GM18526 (cell line): ENCODE data around the gene PI16.

Experiments
- POLR2A ChIP-seq: IDR thresholded peaks from 3 replicates; pipeline ENCODE4 v1.6.1; 2011; ENCODE audit not compliant: insufficient read length; ENCODE audit errors: extremely low read depth

The PI16 gene

DNA sequence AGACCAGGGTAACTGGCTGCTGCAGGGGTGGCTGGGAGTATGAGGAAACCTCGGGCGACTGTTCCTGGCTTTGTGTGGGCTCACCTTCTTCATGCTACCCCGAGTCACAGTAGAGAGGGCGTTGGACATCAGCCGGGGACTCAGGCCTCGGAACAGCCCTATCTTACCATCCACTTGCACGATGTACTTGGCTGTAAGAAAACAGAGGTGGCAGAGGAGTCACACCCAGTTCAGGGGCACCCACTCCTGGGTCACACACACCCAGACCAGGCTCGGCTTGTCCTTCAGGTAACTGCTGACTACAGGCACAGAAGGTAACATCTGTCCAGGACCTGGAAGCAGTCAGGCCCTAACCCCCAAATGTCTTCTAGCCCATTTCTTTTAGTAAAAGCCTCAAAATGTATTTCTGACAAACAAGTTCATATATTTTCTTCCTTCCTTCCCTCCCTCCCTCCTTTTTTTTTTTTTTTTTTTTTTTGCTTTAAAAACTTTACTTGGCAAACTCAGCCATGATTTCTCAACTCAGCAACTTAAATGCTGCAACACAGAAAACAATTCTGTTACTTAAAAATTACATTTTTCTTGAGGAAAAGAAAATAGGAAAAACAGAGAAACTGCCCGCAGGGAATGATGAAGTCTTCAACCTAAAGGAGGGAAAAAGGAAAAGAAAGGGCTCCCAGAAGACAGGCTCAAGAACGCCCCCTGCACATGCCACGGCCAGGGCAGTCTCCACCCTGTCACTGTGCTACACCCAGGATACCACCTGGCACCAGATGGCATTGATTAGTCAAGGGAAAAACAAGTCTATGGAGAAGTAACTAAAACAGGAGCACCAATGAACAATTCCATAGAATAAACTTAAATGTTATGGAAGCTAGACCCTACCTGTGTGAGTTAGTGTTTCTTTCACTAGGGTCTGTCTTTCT, 24.1 kb downstream of the PI16 start:
- TF ChIP-seq POLR2A: no peak

DNA sequence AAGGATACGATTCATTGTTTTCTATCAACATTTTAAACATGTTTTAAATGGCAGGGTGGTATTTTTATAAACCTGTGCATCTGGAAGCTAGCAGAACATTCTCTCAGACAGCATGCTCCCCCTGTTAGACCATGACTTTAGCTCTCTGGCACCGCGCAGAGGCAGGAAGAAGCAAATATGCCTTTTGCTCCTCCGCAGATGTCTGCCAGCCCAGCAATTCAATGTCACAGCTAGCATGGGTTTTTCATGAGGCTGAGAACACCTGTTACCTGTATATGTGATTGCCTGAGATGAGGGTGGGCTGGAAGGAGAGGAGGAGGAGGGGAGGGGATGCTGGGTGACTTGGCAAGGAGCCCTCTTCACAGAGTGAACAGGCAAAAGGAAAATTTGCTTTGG, 24.8 kb downstream of the PI16 start:
- TF ChIP-seq POLR2A: no peak

DNA sequence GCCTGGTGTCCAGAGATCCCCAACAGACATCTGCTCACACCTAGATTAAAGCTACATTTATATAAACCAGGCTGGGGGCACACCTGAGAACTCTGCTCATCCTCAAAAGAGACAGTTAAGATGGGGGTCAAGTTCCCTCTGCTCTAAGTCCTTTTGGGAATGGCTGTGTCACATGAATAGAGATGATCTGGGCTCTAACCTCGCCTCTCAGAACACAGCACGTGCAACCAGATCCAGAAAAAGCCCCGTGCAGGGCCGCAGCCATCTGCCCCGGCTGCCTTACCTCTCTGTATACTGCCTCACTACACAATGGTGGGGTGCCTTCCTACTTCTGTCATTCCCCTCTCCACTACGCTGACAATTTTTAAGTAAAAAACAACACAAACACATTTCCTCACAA, 25.6 kb downstream of the PI16 start:
- no peak for TF ChIP-seq POLR2A

DNA sequence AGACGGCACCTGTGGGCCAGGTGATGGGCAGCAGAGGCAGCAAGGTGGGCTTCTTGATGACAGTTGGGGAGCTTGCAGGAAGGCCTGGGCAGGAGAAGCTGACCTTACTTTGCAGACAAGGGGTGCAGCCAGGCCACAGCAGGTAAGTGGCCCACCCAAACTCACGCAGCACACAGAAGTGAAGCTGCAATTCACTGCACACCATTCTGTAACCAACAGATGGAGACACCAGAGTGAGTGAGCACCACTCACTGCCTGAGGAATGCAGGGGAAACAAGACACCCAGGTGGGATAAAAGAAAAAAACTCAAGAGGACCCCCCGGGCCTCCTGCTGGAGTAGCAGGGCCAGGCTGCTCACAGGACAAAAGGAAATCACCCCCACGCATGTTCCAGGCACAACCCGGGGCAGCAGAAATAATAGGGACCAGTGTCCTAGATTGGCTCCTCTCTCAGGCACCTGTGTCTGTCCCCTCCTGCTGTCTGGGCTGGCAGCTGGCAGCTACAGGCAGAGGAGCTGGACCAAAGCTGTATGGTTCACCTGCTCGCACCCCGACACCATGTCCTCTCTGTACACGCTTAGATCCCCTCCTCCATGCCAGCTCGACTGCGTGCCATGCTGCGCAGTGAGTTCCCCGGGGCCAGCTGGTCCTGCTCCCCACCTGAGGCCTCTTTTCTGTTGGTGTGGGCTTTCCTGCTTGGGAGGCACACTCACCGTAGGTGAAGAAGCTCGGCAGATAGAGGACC, 26.5 kb downstream of the PI16 start:
- TF ChIP-seq POLR2A: no peak

DNA sequence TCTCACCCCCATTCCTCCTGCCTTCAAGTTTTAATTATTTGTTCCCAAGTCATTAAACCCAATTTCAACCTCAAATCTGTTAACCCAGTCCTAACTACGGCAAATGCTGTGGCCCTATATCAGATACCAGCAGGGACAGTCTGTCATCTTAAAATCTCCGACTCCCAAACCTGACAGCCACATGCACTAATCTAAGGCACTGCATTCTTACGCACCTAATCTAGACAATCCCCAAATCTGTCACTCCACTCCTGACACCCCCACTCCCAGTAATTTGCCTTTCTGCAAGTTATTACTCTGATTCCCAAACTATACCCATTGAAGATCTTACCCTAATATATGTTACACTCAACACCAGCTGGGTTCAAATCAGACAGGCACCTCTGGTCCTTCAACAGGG, 29.0 kb downstream of the PI16 start:
- no peak for TF ChIP-seq POLR2A

DNA sequence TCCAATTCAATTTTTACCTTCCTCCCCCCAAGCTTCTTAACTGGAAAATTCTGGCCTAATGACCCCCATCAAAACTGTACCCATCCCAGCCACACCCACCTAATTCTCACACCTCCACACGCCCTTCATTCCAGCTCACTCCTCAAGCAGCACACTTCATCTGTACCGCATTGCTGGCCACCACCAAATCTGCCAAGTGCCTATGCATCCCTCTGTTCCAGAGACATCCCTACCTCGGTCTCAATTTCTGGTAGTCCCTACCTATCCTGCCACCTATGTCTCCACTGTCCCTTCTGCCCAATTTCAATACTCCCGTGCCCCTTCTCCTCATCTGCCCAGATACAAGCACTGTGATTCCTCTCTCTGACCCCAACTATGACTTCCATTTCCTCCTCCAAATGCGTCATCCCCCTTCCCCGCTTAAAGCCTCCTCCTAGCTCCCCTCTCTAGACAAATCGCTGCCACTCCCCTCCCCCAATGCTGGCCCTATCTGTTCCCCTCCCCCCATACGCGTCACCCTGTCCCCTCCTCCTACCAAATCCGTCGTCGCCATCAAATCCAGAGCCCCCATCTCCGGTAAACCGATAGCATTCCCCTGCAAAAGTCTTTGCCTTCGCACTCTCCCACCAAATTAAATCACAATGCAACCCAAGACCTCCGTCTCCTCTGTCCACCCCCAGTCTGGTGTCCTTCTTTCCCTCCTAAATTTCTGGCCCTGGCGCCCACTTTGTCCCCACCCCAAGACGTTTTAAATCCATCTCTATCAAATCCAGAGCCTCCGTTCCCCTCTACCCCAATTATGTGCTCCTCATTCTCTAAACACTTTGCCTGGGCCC, 30.3 kb downstream of the PI16 start:
- no peak for TF ChIP-seq POLR2A

DNA sequence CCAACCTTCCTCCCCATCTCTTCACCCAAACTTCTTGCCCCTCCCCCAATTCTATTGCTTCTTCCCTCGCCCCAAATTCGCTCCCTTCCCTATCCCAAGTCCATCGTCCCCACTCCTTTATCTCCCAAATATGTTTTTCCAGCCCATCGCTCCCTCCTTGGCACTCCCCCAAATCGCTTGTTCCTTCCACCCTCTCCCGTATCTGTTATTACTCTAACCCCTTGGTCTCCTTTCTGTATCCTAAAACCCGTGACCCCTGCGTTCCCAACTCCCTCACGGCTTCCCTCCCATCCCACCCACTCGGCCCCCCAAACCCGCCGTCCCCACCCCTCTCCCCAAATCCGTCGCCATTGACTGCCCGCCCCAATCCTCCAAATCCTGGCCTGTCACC, 30.9 kb downstream of the PI16 start:
- no peak for TF ChIP-seq POLR2A

DNA sequence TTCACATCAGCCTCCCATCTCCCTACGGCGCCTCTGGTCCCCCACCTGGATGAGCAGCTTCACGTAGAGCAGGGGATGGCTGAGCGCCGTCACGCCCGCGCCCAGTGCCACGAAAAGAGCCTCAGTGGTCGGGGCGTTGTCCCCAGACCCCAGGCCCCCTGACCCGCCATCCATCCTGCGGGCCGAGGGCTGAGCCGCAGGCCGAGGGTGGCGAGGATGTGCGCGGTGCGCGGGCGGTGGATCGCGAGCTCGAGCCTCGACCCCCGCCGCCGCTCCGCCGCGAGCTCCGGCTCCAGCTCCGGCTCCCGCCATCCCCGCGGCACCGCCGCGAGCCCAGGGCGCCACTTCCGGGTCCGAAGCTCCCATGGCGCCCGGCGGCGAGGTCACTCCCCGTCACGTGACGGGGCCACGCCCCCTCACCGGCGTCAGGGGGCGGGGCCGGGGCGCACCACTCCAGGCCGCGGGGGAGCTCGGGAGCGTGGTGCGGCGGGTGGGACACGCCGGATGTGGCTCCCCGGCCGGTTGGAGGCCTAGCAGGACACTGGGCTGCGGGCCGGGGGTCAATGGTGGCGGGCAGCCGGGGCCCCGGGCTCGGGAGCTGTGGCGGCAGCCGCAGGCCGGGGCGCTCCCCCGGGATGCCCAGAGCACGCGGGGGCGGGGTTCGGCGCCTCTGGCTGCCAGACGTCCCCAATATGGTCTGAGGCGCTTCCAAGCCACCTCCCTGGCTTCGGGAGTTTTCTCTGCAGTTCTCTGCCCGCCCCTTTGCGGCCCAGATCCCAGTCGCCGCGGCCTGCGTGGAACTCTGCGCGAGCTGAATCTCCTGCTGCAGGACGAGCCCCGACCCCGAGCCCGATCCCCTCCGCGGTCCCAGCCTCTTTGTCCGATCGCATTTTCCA, 31.5 kb downstream of the PI16 start, which contains the start of gene MTCH1:
Gene MTCH1, minus strand, starts transcription at position 389 of the 896 bp plus-strand sequence. Its CDS starts 23 bp downstream, at position 366.
- peak; percentile 96 for TF ChIP-seq POLR2A

DNA sequence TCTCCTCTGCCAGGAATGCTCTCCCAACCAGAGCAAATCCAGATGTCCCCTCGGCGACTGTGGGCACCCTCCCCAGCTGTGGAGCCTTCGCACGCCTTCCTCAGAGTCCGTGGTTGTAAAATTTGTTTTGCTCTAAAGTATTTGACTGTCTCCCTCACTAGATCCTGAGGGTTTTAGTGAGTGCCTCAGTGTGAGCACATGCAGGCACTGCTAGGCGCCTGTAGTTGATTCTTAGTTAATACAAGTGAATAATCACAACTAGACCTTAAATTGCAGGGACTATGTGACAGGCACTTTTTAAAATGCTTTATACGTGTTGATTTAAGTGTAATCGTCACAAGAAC, 32.1 kb downstream of the PI16 start:
- TF ChIP-seq POLR2A: no peak

DNA sequence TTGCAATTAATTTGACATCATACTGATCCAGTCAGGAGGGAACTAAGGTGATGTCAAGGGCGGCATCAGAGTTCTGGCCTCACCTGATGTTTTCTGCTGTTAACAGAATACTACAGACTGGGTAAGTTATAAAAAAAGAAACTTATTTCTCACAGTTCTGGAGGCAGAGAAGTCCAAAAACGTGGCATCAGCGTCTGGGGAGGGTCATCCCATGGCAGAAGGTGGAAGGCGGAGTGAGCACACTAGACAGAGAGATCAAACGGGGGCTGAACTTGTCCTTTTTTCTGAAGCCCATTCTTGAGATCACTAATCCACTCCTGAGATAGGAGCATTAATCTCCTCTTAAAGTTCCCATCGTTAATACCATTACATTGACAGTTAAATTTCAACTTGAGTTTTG, 34.7 kb downstream of the PI16 start:
- no peak for TF ChIP-seq POLR2A

DNA sequence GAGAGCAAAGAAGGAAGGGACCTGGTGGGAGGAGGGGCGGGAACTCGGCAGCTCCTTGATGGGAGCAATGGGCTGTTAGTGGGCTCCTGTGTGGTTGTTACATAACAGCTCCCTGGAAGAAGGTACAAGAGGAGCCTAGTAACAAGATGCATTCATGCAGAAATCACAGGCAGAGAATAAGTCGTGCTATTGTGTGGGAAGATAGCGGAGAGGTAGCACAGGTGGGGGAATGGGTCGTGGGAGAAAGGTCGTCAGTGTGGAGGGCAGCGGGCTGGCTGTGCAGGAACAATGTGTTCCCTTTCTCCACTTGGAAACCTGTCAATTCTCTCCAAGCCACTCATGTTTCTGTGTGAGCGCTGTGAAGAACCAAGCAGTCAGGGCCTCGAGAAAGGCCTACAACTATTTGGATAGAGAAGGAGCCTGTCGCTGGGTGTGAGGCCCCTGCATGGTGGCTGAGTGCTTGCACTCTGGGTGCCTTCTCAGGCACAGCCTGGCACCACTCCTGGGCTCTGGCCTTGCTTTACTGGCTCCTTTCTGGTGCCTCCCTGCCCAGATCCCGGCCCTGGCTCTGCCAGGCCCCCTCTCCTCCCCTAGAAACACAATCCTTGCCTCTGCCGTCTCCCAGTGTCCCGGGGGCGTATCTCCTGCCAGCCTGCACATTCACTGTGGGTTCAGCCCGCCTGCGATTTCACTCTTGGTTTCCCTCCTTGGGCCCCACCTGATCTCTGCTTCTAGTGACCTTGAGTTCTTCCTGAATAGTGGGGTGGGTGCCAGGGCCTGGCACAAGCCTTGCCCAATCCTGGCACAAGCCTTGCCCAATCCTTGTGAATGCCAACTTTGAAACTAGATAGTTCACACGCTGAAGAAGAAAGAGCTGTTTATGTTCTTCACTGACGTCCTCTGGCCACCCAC, 43.5 kb downstream of the PI16 start:
- no peak for TF ChIP-seq POLR2A

DNA sequence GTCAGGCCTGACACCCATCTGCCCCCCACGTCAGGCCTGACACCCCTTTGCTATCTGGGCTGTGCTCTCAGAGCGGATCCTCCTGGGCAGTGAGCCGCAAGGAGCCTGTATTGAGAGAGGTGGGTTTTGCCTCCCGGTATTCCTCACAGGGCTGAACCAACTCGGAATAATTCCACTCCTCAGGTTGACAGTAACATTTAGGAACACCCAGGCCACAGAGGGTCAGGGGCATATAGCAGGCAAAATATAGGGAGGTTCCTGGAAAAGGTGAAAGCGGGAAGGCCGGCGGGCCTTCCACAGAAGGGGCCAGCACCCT, 44.1 kb downstream of the PI16 start:
- no peak for TF ChIP-seq POLR2A

DNA sequence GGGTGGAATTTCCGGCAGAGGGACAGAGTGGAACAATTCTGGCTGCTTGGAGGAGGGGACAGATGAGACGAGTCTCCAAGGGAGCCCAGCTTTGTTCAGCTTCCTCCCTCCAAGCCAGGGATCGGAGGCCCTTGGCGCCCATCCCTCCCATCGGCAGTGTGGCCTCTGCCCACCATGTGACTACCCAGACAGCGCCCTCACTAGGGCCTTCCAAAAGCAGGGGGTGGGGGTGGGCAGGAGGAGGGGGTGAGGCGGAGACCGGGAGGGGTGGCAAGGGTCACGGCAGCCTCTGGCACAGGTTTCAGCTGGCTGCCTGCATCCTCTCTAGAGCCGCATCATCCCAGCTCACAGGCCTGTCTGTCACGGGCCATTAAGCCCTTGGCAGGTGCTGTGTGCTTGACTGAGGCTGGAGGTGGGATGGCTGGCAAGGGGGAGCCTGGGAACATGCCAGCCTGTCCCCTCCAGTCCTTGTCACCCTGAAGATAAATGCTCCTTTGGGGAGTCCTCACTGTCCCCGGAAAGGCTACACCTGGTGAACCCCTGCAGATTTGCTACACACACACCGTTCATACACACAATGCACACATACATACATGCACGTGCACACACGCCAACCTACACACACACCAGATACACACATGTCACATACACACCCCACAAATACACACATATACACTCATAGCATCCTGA, 44.7 kb downstream of the PI16 start:
- no peak for TF ChIP-seq POLR2A
